GM19463 (cell line): Measurements from ENCODE around the gene VPS13C.

Source experiments
- ATAC-seq: cut with Tn5 transposase; IDR thresholded peaks from one replicate; pipeline ENCODE4 v1.9.1; 2021; ENCODE audit warnings: mild to moderate bottlenecking, moderate library complexity; ENCODE audit not compliant: unreplicated experiment

VPS13C gene

DNA sequence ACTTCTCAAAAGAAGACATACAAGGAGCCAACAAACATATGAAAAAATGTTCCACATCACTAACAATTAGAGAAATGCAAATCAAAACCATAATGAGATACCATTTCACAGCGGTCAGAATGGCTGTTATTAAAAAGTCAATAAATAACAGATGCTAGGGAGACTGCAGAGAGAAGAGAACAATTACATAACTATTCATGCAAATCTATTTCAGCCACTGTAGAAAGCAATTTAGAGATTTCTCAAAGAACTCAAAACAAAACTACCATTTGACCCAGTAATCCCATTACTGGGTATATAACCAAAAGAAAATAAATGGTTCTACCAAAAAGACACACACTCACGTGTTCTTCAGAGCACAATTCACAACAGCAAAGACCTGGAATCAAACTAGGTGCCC is 116.3 kb downstream of the VPS13C start:
- no peak for ATAC-seq

DNA sequence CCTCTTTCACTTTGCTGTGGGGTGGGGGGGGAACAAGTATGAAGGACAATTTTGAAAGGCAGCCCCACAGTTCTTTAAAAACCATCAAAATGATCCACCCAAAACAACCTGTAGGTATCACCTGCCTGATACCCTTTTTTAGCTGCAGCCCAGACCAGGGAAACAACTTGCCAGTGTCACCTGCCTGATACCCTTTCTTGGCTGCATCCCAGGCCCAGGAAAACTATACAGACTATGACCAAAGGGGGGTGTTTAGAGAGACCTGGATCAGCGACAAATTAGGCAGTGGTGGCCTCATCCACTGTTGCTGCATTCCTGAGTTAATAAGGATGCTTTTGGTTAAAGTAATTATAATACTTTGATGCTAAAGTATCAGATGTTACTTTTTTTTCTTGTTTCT is 122.0 kb downstream of the VPS13C start:
- ATAC-seq: no peak

DNA sequence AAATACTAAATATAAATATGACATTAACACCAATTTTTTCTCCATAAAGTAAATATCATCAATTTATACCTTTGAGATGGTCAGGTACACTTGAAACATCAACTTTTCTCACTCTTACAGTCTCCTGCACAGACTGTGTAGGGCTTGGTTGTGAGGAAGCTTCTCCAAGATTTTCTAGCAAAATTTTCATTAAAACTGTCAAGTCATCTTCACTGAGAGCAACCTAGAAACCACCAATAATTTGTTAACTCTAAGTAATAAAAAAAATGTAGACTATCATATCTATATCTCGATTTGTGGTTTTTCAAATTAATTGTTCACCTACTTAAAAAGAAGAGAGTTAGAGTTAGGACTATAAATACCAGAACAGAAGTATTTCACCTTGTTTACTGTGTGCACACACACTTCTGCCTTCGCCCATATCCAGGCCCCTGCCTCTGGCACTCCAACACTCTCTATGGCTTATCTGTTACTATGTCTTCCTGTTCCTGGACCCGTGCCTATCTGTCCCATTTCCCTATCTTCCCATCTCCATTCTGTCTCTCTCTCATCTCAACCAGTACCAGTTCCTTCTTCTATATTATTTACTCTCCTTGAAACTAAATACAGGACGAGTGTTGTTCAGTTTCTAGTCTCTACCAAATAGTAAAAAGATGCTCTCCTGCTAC is 123.6 kb downstream of the VPS13C start:
- no peak for ATAC-seq

DNA sequence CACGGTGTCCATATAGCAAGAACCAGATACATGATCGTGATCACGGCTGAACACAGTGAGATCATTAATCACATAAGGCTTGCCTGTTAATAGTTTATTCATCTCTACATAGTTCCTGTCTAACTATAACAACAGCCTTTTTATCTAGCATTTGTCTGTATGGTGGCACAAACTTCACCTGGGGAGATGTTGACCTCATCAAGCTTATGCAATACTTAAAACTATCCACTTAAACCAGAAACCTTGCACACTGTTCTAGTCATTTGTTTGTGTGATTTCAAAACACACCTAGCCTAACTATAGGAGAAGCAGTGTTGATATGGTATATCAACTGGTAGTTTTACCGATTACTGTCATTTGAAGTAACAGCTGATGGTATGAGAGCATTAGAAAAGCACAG is 124.8 kb downstream of the VPS13C start:
- ATAC-seq: no peak

DNA sequence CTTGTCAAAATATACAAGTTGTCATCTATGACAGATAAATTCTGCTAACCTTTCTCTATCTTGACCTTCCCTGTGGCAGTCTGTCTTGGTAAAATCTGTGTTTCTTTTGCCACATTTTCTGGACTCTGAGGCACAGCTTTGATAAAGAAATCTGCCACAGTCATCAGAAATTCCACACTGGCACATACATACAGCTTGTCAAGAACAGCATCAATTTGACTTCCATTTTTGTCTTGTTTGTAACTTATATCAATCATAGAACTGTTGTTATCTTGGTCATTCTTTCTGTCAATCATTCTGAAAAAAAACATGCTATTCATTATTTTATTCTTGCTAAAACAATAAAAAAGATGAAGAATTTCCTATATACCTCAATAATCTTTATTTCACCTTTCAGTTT is 130.8 kb downstream of the VPS13C start:
- ATAC-seq: no peak

DNA sequence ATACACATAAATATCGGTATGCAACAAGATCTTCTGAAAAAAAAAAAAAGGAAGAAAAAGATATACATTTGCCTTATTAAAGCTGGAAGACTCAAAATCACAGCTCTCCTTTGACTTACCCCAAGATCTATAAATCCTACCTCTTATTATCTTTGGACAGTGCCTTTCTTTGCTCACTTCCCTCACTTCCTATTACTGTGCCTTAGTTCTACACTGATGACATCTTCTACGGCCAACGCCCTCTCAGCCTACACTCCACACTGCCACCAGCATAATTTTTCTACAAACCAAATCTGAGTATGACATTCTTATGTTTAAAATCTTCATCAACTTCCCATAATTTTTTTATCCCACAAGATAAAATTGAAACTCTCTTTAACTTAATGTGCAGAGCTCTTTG is 137.1 kb downstream of the VPS13C start:
- ATAC-seq: no peak

DNA sequence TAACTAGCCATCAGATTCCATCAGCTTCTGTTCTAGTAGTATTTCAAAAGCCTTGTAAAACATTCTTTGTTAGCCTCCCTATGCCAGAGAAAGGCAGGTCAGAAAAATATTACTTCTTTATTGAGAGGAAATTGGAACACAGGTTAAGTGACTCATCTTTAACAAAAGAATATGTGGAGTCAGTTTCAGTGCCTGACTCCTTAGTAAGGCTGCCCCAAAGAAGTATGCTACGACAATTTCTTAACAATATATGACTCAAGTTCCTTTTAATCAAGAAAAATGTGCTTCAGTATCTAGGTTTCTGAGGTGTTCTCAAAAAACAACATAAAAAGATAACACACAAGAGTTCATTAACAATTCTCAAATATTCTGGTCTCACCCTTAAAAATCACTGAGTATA is 139.2 kb downstream of the VPS13C start:
- no peak for ATAC-seq

DNA sequence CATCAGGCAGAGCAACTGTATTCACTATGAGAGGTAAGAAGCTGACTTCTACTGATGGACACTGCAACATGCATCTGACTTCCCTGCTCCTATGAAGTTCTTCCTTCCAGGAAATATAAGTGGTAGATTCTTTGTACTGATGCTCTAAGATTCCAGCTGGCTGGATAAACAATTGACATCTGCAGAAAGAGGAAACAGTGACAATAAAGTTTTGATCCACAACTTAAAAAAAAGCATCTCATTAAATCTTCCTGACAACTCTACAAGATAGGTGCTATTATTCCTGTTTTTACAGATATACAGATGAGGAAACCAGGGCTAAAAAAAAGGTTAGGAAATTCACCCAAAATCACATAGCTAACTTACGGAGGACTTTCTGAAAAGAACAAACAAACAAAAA is 142.8 kb downstream of the VPS13C start:
- no peak for ATAC-seq

DNA sequence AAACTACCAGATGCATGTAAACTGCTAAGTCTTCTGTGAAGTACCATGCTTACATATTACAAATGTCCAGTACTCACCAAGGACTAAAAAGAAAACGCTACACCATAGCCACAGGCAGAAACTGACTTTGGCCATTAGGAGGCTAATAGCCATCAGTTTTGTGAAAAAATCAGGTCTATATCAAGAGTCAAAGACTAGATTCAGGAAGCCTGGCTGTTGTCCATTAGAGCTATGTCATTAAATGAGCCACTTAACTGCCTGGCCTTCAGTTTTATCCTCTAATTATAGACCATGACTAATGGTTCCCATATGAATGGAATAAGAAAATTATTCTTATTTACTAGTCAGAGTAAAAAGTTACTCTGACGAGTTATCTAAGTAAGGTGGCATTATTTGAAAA is 144.1 kb downstream of the VPS13C start:
- ATAC-seq: no peak

DNA sequence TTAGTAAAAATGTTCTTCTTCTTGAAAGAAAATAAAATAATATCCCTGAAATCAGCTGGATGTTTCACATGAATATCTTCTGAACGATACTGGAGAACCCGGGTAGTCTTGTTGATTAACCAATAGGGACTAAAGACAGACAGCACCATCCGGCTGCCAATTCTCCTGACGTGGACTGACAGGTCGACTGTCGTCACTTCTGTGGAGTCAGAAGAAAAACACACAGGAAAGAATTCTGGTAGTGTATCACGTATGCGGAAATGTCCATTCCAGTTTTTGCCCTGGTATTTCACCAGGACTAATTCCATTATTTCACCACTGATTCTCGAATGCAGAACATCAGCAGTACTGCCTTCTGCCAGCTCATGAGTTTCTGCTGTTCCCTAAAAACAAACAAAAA is 144.6 kb downstream of the VPS13C start:
- ATAC-seq: no peak

DNA sequence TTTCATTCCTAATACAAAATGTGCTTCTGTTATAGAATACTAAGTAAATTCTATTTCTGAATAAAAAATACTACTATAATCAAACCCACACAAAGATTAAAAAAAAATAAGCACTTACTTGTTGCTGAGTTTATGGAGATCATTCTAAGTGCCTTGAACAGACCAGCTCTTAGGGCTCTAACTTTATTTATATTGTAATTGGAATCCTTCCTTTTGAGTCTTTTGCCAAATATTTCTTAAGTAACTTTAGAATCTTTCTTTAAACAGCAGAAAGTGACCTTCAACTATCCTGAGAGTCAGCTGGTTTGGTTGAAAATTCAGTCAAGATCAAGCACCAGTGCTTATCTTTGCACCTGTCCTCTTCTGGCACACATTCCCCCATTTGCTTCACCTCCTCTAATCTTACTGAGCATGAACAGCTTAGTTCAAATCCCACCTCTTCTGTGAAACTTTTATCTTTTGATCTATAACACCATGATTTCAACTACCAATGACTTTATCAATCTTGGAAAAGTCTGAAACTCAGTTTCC is 149.3 kb downstream of the VPS13C start:
- ATAC-seq: no peak

DNA sequence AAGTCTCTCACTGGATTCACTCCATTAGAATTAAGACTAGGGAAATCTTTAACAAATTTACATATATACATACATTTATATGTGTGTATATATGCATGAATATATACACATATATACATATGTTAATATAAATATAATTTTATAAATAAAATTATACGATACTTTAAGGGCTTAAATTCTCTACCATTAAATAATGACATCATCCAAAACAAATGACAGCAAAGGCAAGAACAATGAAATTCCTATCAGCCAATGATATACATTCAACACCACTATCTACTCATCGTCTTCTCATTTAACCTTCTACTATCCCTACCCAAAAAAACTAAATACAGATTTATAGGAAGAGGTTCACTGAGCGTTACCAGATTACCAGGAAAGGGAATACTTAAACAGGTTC is 152.0 kb downstream of the VPS13C start:
- no peak for ATAC-seq

DNA sequence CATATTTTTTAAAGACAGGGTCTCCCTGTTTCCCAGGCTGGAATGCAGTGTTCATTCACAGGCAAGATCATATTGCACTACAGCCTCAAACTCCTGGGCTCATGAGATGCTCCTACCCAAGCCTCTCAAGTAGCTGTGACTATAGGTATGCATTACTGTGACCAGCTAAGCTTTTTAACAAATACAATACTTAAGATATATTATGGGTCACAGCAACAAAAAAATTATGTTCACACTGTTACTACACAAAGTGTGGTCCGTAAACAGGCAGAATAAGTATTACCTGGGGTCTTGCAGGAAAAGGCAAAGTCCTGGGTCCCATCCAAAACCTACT is 152.5 kb downstream of the VPS13C start:
- ATAC-seq: no peak

DNA sequence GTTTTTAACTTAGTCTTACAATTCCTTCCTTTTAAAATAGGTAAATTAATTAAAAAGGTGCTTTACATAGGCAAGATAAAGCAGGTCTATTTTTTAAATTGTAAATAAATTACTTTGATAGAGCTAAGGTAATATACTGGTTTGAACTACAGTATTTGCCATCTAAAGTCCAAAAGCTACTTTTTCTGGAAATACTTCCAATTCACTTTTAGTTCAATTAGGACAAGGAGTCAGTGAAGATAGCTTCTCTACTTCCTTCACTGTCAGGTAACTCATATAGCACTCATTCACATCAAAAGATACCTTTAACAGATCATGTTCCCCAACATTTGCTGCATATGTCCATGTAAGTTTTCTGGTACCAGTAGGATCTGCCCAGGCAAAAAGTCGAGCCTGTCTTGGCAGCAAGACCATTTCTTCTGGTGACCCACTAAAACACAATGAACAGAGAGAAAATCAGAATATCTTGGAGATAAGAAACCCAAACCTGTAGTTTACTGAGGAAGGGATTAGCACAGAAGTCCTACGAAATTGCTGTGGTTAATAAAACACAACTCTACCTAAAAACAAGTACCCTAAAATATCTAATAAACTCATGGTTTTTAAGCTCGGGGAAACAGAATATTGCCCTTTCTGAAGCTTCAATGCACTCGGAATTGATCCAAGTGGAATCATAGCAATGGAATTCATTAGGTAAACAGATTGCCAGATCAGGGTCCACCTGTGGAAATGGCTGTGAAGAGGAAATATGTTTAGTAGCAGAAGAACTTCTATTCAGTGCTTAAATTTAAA is 153.1 kb downstream of the VPS13C start:
- no peak for ATAC-seq

DNA sequence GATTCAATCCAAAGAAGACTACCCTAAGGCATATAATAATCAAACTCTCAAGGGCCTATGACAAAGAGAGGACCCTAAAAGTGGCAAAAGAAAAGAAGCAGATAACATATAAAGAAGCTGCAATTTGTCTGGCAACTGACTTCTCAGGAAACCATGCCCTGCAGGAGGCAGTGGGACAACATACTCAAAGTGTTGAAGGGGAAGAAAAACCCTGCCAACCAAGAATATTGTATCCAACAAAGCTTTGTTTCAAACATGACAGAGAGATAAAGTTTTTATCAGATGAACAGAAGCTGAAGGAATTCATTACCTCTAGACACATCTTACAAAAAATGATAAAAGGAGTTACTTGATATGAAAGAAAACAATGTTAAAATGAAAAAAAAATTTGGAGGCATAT is 167.1 kb downstream of the VPS13C start:
- no peak for ATAC-seq

DNA sequence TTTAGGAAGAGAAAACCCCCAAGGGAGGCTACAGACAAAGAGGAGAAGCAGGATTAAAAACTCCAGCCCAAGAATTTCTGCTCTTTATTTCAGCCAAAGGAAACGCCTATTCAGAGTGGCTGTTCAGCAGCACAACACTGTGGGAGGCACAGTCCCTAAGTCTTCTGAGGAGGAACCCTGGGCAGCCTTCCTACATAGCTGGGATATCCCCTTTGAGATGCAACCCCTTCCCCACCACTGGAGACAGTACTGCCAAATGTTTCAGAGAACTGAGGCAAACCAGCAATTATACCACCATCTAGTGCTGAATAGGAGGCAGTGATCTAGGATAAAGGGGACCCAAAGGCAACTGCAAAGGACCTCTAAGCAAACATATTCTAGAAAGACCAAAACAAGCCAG is 168.1 kb downstream of the VPS13C start:
- no peak for ATAC-seq

DNA sequence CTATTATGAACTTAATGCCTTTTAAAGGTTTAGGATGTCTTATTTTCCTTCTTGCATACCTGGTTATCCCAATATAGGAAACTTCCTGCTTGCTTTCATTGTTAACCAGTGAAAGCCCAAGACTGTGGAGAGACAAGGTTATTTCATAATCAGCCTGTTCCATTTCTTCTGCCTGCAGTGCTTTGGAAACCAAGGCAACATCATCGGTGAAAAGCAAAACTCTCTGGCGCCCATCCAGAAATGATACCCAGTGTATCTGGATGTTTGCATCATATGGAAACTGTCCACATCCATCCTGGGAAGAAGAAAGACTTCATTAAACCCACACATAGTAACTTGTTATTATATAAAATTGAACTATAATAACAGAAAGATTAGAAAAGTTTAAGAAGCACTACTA is 170.1 kb downstream of the VPS13C start:
- no peak for ATAC-seq

DNA sequence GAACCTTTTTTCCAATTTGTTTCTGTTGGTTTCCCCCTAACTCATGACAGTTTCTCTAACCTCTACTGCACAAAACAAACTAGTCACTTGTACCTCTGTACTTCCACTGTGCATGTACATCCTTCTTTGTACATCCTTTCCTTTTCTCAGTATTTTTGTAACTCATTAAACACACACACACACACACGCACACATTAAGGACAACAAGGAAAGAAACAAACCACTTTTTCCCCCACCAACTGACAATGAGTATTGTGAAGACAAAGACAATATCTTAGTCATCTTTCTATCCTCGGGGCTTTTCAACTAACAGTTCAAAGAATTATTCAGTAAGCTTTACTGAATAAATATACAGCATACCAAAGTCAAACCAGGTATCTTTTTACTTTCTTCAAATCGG is 170.5 kb downstream of the VPS13C start:
- ATAC-seq: no peak

DNA sequence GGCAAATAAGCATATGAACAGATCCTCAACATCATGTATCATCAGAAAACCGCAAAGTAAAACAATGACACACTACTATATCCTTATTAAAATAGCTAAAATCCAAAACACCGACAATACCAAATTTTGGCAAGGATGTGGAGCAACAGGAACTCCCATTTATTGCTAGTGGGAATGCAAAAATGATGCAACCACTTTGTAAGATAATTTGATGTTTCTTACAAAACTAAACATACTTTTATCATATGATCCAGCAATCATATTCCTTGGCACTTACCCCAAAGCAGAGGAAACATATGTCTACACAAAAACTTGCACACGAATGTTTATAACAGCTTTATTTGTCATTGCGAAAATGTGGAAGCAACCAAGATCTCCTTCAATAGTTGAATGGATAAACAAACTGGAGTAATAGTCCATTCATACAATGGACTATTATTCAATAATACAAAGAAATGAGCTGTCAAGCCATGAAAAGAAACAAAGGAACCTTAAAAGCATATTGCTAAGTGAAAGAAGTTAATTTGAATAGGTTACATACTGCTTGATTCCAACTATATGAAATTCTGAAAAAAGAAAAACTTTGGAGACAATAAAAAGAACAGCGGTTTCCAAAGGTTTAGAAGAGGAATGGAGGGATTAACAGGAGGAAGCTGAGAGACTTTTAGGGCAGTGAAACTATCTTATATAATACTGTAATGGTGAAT is 172.0 kb downstream of the VPS13C start:
- ATAC-seq: no peak

DNA sequence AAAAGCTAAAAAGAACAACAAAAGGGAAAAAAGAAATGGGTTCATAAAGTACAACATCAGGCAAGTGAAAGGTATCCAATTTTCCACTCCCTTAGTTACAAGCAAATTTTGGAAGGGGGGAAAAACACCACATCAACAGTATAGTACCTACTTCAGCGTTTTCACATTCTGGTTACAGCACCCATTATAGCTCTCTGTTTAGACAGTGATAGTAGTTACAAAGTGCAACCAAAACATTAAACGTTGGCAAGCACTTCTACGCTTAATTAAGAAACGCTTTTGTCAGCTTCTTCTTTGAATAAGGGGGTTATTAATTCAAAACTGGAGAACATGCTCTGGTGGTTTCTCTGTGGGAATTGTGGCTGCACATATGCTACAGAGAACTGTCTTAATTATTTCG is 180.2 kb downstream of the VPS13C start:
- no peak for ATAC-seq

DNA sequence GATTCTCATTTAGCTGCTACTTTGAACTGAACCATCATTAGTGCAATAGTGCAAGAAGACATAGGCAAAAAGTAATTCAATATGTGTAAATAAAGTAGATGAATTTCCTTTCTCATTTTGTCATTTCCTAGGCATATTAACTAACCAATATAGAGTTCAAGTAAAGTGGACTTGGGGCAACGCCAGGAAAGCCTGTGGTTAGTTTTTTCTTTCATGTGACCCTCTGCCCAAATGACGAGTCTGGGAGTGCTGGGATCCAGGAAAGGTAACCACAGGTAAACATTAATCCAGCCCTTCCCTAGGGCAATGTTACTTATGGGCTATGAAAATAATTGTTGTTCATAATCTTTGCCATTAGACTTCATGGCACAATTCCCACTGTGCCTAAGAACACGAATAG is 181.0 kb downstream of the VPS13C start:
- no peak for ATAC-seq

DNA sequence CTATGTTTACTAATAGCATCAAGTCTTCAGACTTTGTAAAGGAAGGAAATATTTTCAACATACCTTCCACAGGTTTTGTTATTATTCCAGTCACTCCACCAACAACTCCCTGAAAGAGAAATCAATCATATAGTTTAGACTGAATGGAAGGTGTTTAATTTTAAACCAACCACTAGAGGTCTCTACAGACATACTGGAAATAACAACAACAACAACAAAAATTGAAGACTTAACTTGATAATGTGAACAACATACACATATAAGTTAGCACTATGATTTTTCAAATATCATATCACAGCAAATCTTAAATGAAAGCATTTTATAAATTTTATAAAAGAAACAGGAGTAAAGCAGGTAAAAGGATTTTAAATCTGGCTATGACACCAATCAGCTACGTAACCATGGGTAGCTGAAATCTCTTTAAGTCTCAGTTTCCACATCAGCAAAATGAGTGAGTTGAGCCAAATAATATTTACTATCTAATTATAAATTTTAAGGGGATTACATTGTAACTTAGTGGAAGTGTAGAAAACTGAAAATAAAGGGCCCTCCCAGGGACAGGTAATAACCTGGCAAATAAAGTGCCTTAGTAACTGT is 188.2 kb downstream of the VPS13C start:
- ATAC-seq: no peak
